ENCODE data around the gene ST8SIA6.

Gene ST8SIA6

GRCh38 chr10:17435187-17435586, 19.2 kb downstream of the ST8SIA6 start:
- H3K4me3 ChIP-seq (replicated peaks; ENCODE audit: insufficient read depth, low read length), result no peak overlapping the region
- TF ChIP-seq POLR2AphosphoS5 (IDR thresholded peaks at IDR 0.05; ENCODE audit: low read depth) (no peak), GABPA (IDR thresholded peaks at IDR 0.05; ENCODE audit: low read depth) (no peak), SPI1 (IDR thresholded peaks at IDR 0.05; ENCODE audit: borderline replicate concordance, low read depth) (no peak)
- TF ChIP-seq, protein P1, sequence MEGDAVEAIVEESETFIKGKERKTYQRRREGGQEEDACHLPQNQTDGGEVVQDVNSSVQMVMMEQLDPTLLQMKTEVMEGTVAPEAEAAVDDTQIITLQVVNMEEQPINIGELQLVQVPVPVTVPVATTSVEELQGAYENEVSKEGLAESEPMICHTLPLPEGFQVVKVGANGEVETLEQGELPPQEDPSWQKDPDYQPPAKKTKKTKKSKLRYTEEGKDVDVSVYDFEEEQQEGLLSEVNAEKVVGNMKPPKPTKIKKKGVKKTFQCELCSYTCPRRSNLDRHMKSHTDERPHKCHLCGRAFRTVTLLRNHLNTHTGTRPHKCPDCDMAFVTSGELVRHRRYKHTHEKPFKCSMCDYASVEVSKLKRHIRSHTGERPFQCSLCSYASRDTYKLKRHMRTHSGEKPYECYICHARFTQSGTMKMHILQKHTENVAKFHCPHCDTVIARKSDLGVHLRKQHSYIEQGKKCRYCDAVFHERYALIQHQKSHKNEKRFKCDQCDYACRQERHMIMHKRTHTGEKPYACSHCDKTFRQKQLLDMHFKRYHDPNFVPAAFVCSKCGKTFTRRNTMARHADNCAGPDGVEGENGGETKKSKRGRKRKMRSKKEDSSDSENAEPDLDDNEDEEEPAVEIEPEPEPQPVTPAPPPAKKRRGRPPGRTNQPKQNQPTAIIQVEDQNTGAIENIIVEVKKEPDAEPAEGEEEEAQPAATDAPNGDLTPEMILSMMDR (IDR thresholded peaks at IDR 0.05; ENCODE audit: insufficient read depth, low read length), result no peak
- TF ChIP-seq, protein P2, sequence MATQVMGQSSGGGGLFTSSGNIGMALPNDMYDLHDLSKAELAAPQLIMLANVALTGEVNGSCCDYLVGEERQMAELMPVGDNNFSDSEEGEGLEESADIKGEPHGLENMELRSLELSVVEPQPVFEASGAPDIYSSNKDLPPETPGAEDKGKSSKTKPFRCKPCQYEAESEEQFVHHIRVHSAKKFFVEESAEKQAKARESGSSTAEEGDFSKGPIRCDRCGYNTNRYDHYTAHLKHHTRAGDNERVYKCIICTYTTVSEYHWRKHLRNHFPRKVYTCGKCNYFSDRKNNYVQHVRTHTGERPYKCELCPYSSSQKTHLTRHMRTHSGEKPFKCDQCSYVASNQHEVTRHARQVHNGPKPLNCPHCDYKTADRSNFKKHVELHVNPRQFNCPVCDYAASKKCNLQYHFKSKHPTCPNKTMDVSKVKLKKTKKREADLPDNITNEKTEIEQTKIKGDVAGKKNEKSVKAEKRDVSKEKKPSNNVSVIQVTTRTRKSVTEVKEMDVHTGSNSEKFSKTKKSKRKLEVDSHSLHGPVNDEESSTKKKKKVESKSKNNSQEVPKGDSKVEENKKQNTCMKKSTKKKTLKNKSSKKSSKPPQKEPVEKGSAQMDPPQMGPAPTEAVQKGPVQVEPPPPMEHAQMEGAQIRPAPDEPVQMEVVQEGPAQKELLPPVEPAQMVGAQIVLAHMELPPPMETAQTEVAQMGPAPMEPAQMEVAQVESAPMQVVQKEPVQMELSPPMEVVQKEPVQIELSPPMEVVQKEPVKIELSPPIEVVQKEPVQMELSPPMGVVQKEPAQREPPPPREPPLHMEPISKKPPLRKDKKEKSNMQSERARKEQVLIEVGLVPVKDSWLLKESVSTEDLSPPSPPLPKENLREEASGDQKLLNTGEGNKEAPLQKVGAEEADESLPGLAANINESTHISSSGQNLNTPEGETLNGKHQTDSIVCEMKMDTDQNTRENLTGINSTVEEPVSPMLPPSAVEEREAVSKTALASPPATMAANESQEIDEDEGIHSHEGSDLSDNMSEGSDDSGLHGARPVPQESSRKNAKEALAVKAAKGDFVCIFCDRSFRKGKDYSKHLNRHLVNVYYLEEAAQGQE (IDR thresholded peaks at IDR 0.05; ENCODE audit: insufficient replicate concordance, low read depth), result no peak
- no peak overlapping the region for H3K27ac ChIP-seq (replicated peaks)
- DNase-seq (ENCODE audit: low read depth in 1 of 2, low spot score in 1 of 2), result no peak
- H3K27me3 ChIP-seq (ENCODE audit: insufficient read depth, poor library complexity, severe bottlenecking), result no peaks in the 10 kb centered on the region

GRCh38 chr10:17432723-17433122, 21.7 kb downstream of the ST8SIA6 start:
- no peak for DNase-seq (ENCODE audit: low read depth in 1 of 2, low spot score in 1 of 2)
- H3K27ac ChIP-seq (replicated peaks), result no peak overlapping the region
- TF ChIP-seq, protein P2 (IDR thresholded peaks at IDR 0.05; ENCODE audit: insufficient replicate concordance, low read depth), result no peak
- TF ChIP-seq GABPA (IDR thresholded peaks at IDR 0.05; ENCODE audit: low read depth), result no peak
- TF ChIP-seq, protein P1 (IDR thresholded peaks at IDR 0.05; ENCODE audit: insufficient read depth, low read length), result no peak
- no peak for TF ChIP-seq POLR2AphosphoS5 (IDR thresholded peaks at IDR 0.05; ENCODE audit: low read depth)
- no peak for TF ChIP-seq SPI1 (IDR thresholded peaks at IDR 0.05; ENCODE audit: borderline replicate concordance, low read depth)
- no peaks in the 10 kb centered on the region for H3K27me3 ChIP-seq (ENCODE audit: insufficient read depth, poor library complexity, severe bottlenecking)
- no peak overlapping the region for H3K4me3 ChIP-seq (replicated peaks; ENCODE audit: insufficient read depth, low read length)

GRCh38 chr10:17431871-17432311, 22.5 kb downstream of the ST8SIA6 start:
- no peak overlapping the region for H3K27ac ChIP-seq (replicated peaks)
- DNase-seq (ENCODE audit: low read depth in 1 of 2, low spot score in 1 of 2), result no peak
- TF ChIP-seq, protein P2 (IDR thresholded peaks at IDR 0.05; ENCODE audit: insufficient replicate concordance, low read depth), result no peak
- TF ChIP-seq, protein P1 (IDR thresholded peaks at IDR 0.05; ENCODE audit: insufficient read depth, low read length), result no peak
- TF ChIP-seq POLR2AphosphoS5 (IDR thresholded peaks at IDR 0.05; ENCODE audit: low read depth), result no peak
- no peak for TF ChIP-seq SPI1 (IDR thresholded peaks at IDR 0.05; ENCODE audit: borderline replicate concordance, low read depth)
- TF ChIP-seq GABPA (IDR thresholded peaks at IDR 0.05; ENCODE audit: low read depth), result no peak
- no peak overlapping the region for H3K4me3 ChIP-seq (replicated peaks; ENCODE audit: insufficient read depth, low read length)
- H3K27me3 ChIP-seq (ENCODE audit: insufficient read depth, poor library complexity, severe bottlenecking), result no peaks in the 10 kb centered on the region
